Liver (tissue), 9 donors: ENCODE measurements around the gene TNFSF12. TPM values are rescaled to one million over a fixed set of nuclear protein-coding genes. Genes with fewer than 3 reads are reported as not detected.

Experiments used
- DNase-seq: peaks from one replicate; pipeline ENCODE4 v3.0.0-alpha.2; 2017; ENCODE audit warnings: low spot score
- H3K27ac ChIP-seq, 2 donors: one replicate each; pipeline ENCODE4 v1.7.0; 2013; ENCODE audit warnings: inconsistent platforms in 2 of 2, low read length in 2 of 2, control low read depth in 1 of 2, low read depth in 1 of 2, mild to moderate bottlenecking in 1 of 2
- H3K27me3 ChIP-seq, 4 donors: one replicate each; pipeline versions ENCODE4 v1.6.1 to v1.7.0; 2013; ENCODE audit warnings: low read length in 3 of 4, inconsistent platforms in 1 of 4, mild to moderate bottlenecking in 1 of 4, moderate library complexity in 1 of 4; ENCODE audit not compliant: control insufficient read depth in 4 of 4, insufficient read depth in 4 of 4
- H3K36me3 ChIP-seq, 4 donors: one replicate each; pipeline versions ENCODE4 v1.6.1 to v1.7.0; 2013; ENCODE audit warnings: low read length in 3 of 4, mild to moderate bottlenecking in 3 of 4, low read depth in 1 of 4, moderate library complexity in 1 of 4; ENCODE audit not compliant: control insufficient read depth in 4 of 4, insufficient read depth in 3 of 4
- H3K4me1 ChIP-seq, 4 donors: one replicate each; pipeline versions ENCODE4 v1.6.1 to v1.7.0; 2013; ENCODE audit warnings: low read length in 3 of 4, mild to moderate bottlenecking in 3 of 4, moderate library complexity in 1 of 4; ENCODE audit not compliant: control insufficient read depth in 4 of 4, insufficient read depth in 4 of 4
- H3K4me3 ChIP-seq, 3 donors: one replicate each; pipeline versions ENCODE4 v1.6.1 to v1.7.0; 2013; ENCODE audit warnings: low read length in 3 of 3, control low read depth in 1 of 3, low read depth in 1 of 3, mild to moderate bottlenecking in 1 of 3
- H3K9ac ChIP-seq, 2 donors: one replicate each; pipeline ENCODE4 v1.7.0; 2013; ENCODE audit warnings: low read length in 2 of 2, mild to moderate bottlenecking in 2 of 2, moderate library complexity in 2 of 2, control low read depth in 1 of 2, low read depth in 1 of 2
- H3K9me3 ChIP-seq, 4 donors: one replicate each; pipeline versions ENCODE4 v1.6.1 to v1.7.0; 2013; ENCODE audit warnings: low read length in 3 of 4; ENCODE audit not compliant: control insufficient read depth in 4 of 4
- EGR1 ChIP-seq, 2 donors: IDR thresholded peaks; 2 replicates each; pipeline ENCODE4 v1.6.1; 2016 to 2018; ENCODE audit warnings: antibody characterized with exemption in 2 of 2, low read depth in 2 of 2
- FOXA1 ChIP-seq: IDR thresholded peaks from 2 replicates; pipeline ENCODE4 v1.6.1; 2016; ENCODE audit warnings: antibody characterized with exemption
- FOXA2 ChIP-seq: IDR thresholded peaks from 2 replicates; pipeline ENCODE4 v1.6.1; 2016; ENCODE audit warnings: antibody characterized with exemption
- GABPA ChIP-seq, 2 donors: IDR thresholded peaks in 1 of 2; conservative IDR thresholded peaks in 1 of 2; 2 replicates each; pipeline ENCODE4 v1.6.1; 2016; ENCODE audit warnings: antibody characterized with exemption in 2 of 2, mild to moderate bottlenecking in 1 of 2, moderate library complexity in 1 of 2
- HNF4A ChIP-seq, 2 donors: conservative IDR thresholded peaks; 2 replicates each; pipeline ENCODE4 v1.6.1; 2016; ENCODE audit warnings: antibody characterized with exemption in 2 of 2, mild to moderate bottlenecking in 2 of 2
- HNF4G ChIP-seq: IDR thresholded peaks from 2 replicates; pipeline ENCODE4 v1.6.1; 2016; ENCODE audit warnings: antibody characterized with exemption
- JUND ChIP-seq, 2 donors: IDR thresholded peaks; 2 replicates each; pipeline ENCODE4 v1.6.1; 2016; ENCODE audit warnings: antibody characterized with exemption in 2 of 2
- MAX ChIP-seq: IDR thresholded peaks from 2 replicates; pipeline ENCODE4 v1.6.1; 2016; ENCODE audit warnings: antibody characterized with exemption
- NR2F2 ChIP-seq: IDR thresholded peaks from 2 replicates; pipeline ENCODE4 v1.6.1; 2016; ENCODE audit warnings: antibody characterized with exemption
- RAD21 ChIP-seq, 2 donors: IDR thresholded peaks; 2 replicates each; pipeline ENCODE4 v1.6.1; 2016; ENCODE audit warnings: antibody characterized with exemption in 2 of 2, mild to moderate bottlenecking in 2 of 2
- REST ChIP-seq: IDR thresholded peaks from 2 replicates; pipeline ENCODE4 v1.6.1; 2016; ENCODE audit warnings: antibody characterized with exemption, mild to moderate bottlenecking
- RXRA ChIP-seq, 2 donors: IDR thresholded peaks; 2 replicates each; pipeline ENCODE4 v1.6.1; 2017 to 2018; ENCODE audit warnings: antibody characterized with exemption in 2 of 2, mild to moderate bottlenecking in 1 of 2
- SP1 ChIP-seq: IDR thresholded peaks from 2 replicates; pipeline ENCODE4 v1.6.1; 2018; ENCODE audit warnings: antibody characterized with exemption, mild to moderate bottlenecking
- TAF1 ChIP-seq: conservative IDR thresholded peaks from 2 replicates; pipeline ENCODE4 v1.6.1; 2016; ENCODE audit warnings: antibody characterized with exemption, mild to moderate bottlenecking
- YY1 ChIP-seq: IDR thresholded peaks from 2 replicates; pipeline ENCODE4 v1.6.1; 2016; ENCODE audit warnings: antibody characterized with exemption, mild to moderate bottlenecking
- WGBS: extraction: QIAGEN DNeasy Blood & Tissue Kit; methylation state at CpG from one replicate; pipeline ENCODE4 v1.1.7; 2013; 5-methylcytosine and 5-hydroxymethylcytosine counted together
- polyA plus RNA-seq, 2 donors: library from polyadenylated mRNA; stranded (reverse) in 1 of 2; unstranded in 1 of 2; fragments of 200-250 nt in 1 of 2; fragments of >200 nt in 1 of 2; fragmentation: Nextera tagmentation in 1 of 2; extraction: Ambion mirVana in 1 of 2; gene quantifications; one replicate each; pipeline versions ENCODE4 v1.2.1 to v1.2.3, GENCODE V29; 2013 to 2015
- total RNA-seq, 2 donors: library from RNA; depleted of rRNA; stranded (reverse); fragments of >200 nt; gene quantifications; one replicate each; pipeline ENCODE4 v1.2.3, GENCODE V29; 2014
- TF ChIP-seq, protein P1 (sequence below): IDR thresholded peaks from 2 replicates; pipeline ENCODE4 v1.6.1; 2016; ENCODE audit warnings: antibody characterized with exemption
- TF ChIP-seq, protein P2 (sequence below): IDR thresholded peaks from 2 replicates; pipeline ENCODE4 v1.6.1; 2016; ENCODE audit warnings: antibody characterized with exemption
- TF ChIP-seq, protein P3 (sequence below): fragments of 150-350 bp; IDR thresholded peaks from 2 replicates; pipeline ENCODE4 v1.5.1; 2017; ENCODE audit warnings: improper control_type of control experiment, low read depth, low read length; ENCODE audit not compliant: missing input control
- donor health status: healthy.
- donor health status: healthy.
- donor health status: healthy.
- donor health status: healthy.
- donor health status: healthy.

TNFSF12 gene
- total and polyA plus RNA-seq, 4 donors, result 4.2 to 13.1 (median 5.4) TPM

DNA sequence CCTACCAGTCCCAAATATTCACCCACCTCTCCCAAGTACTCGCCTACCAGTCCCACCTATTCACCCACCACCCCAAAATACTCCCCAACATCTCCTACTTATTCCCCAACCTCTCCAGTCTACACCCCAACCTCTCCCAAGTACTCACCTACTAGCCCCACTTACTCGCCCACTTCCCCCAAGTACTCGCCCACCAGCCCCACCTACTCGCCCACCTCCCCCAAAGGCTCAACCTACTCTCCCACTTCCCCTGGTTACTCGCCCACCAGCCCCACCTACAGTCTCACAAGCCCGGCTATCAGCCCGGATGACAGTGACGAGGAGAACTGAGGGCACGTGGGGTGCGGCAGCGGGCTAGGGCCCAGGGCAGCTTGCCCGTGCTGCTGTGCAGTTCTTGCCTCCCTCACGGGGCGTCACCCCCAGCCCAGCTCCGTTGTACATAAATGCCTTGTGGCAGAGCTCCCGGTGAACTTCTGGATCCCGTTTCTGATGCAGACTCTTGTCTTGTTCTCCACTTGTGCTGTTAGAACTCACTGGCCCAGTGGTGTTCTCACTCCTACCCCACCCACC, 34.9 kb upstream of the TNFSF12 start:
- DNase-seq, result no peak
- Histone ChIP-seq H3K9me3 (no peaks in the 10 kb centered on the region), H3K4me3 (no peak overlapping the region), H3K4me1 (peaks cover 0 to 5% (median 1%) of the 10 kb centered on the region in 4 donors), H3K27me3 (no peaks in the 10 kb centered on the region), H3K9ac (no peak overlapping the region), H3K27ac (no peak overlapping the region), H3K36me3 (peaks cover 8 to 50% (median 38%) of the 10 kb centered on the region in 4 donors)
- TF ChIP-seq FOXA2 (no peak), FOXA1 (no peak), GABPA (IDR thresholded peaks at IDR 0.05 in 1 of 2, conservative IDR thresholded peaks at IDR 0.05 in 1 of 2) (no peak), SP1 (no peak), REST (no peak), JUND (IDR thresholded peaks at IDR 0.05) (no peak), RXRA (IDR thresholded peaks at IDR 0.05) (no peak), HNF4G (no peak), HNF4A (conservative IDR thresholded peaks at IDR 0.05) (no peak), NR2F2 (no peak), TAF1 (no peak), MAX (no peak), EGR1 (IDR thresholded peaks at IDR 0.05; ENCODE audit: low read depth in 2 of 2) (no peak), RAD21 (IDR thresholded peaks at IDR 0.05) (no peak), YY1 (no peak)
- TF ChIP-seq, protein P1, sequence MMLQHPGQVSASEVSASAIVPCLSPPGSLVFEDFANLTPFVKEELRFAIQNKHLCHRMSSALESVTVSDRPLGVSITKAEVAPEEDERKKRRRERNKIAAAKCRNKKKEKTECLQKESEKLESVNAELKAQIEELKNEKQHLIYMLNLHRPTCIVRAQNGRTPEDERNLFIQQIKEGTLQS, result no peak
- TF ChIP-seq, protein P2, sequence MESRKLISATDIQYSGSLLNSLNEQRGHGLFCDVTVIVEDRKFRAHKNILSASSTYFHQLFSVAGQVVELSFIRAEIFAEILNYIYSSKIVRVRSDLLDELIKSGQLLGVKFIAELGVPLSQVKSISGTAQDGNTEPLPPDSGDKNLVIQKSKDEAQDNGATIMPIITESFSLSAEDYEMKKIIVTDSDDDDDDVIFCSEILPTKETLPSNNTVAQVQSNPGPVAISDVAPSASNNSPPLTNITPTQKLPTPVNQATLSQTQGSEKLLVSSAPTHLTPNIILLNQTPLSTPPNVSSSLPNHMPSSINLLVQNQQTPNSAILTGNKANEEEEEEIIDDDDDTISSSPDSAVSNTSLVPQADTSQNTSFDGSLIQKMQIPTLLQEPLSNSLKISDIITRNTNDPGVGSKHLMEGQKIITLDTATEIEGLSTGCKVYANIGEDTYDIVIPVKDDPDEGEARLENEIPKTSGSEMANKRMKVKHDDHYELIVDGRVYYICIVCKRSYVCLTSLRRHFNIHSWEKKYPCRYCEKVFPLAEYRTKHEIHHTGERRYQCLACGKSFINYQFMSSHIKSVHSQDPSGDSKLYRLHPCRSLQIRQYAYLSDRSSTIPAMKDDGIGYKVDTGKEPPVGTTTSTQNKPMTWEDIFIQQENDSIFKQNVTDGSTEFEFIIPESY, result no peak
- TF ChIP-seq, protein P3, sequence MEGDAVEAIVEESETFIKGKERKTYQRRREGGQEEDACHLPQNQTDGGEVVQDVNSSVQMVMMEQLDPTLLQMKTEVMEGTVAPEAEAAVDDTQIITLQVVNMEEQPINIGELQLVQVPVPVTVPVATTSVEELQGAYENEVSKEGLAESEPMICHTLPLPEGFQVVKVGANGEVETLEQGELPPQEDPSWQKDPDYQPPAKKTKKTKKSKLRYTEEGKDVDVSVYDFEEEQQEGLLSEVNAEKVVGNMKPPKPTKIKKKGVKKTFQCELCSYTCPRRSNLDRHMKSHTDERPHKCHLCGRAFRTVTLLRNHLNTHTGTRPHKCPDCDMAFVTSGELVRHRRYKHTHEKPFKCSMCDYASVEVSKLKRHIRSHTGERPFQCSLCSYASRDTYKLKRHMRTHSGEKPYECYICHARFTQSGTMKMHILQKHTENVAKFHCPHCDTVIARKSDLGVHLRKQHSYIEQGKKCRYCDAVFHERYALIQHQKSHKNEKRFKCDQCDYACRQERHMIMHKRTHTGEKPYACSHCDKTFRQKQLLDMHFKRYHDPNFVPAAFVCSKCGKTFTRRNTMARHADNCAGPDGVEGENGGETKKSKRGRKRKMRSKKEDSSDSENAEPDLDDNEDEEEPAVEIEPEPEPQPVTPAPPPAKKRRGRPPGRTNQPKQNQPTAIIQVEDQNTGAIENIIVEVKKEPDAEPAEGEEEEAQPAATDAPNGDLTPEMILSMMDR, result no peak
- 84% methylated on average over 17 of the region's 17 CpGs for WGBS
